ENCODE measurements around the gene CCDC92. TPM values are rescaled to one million over a fixed set of nuclear protein-coding genes. Genes with fewer than 3 reads are reported as not detected.

CCDC92 gene
- total RNA-seq, 1 donor from 2014 or later: 74.7 TPM

- H3K4me1 Mint-ChIP-seq (ENCODE audit: low read depth): peaks cover 28% of the 10 kb centered on the region
- H3K9me3 Mint-ChIP-seq (ENCODE audit: low read depth): no peaks in the 10 kb centered on the region
- no peak overlapping the region for H3K4me3 Mint-ChIP-seq (ENCODE audit: unreplicated experiment)
- no peak overlapping the region for H3K27ac Mint-ChIP-seq (ENCODE audit: unreplicated experiment)
- no peak for DNase-seq (ENCODE audit: low spot score)
- H3K27me3 Mint-ChIP-seq (ENCODE audit: low read depth): no peaks in the 10 kb centered on the region
- peaks cover 14% of the 10 kb centered on the region for H3K36me3 Mint-ChIP-seq (ENCODE audit: low read depth)
- no peak for TF ChIP-seq CTCF (IDR thresholded peaks at IDR 0.05)
Measured at GRCh38 chr12:123996581-123996980, 23.9 kb upstream of the CCDC92 start.

- peaks cover 37% of the 10 kb centered on the region for H3K4me1 Mint-ChIP-seq (ENCODE audit: low read depth)
- TF ChIP-seq CTCF (IDR thresholded peaks at IDR 0.05): no peak
- H3K4me3 Mint-ChIP-seq (ENCODE audit: unreplicated experiment): no peak overlapping the region
- H3K27ac Mint-ChIP-seq (ENCODE audit: unreplicated experiment): peak overlapping the region; percentile 25
- no peaks in the 10 kb centered on the region for H3K9me3 Mint-ChIP-seq (ENCODE audit: low read depth)
- H3K36me3 Mint-ChIP-seq (ENCODE audit: low read depth): peaks cover 15% of the 10 kb centered on the region
- DNase-seq (ENCODE audit: low spot score): no peak
- H3K27me3 Mint-ChIP-seq (ENCODE audit: low read depth): no peaks in the 10 kb centered on the region
Measured at GRCh38 chr12:123995023-123995748, 22.6 kb upstream of the CCDC92 start.

GRCh38 chr12:123992118-123992825 lies 19.6 kb upstream of the CCDC92 start:
- Mint-ChIP-seq H3K9me3 (ENCODE audit: low read depth) (no peaks in the 10 kb centered on the region), H3K4me3 (ENCODE audit: unreplicated experiment) (no peak overlapping the region), H3K4me1 (ENCODE audit: low read depth) (peaks cover 54% of the 10 kb centered on the region), H3K27ac (ENCODE audit: unreplicated experiment) (no peak overlapping the region), H3K27me3 (ENCODE audit: low read depth) (no peaks in the 10 kb centered on the region), H3K36me3 (ENCODE audit: low read depth) (peaks cover 25% of the 10 kb centered on the region)
- DNase-seq (ENCODE audit: low spot score): no peak
- TF ChIP-seq CTCF (IDR thresholded peaks at IDR 0.05): no peak

GRCh38 chr12:123991372-123991951 lies 18.8 kb upstream of the CCDC92 start:
- no peak for DNase-seq (ENCODE audit: low spot score)
- Mint-ChIP-seq H3K4me3 (ENCODE audit: unreplicated experiment) (no peak overlapping the region), H3K36me3 (ENCODE audit: low read depth) (peaks cover 25% of the 10 kb centered on the region), H3K27ac (ENCODE audit: unreplicated experiment) (no peak overlapping the region), H3K27me3 (ENCODE audit: low read depth) (no peaks in the 10 kb centered on the region), H3K9me3 (ENCODE audit: low read depth) (no peaks in the 10 kb centered on the region), H3K4me1 (ENCODE audit: low read depth) (peaks cover 58% of the 10 kb centered on the region)
- TF ChIP-seq CTCF (IDR thresholded peaks at IDR 0.05): no peak

- no peaks in the 10 kb centered on the region for H3K27me3 Mint-ChIP-seq (ENCODE audit: low read depth)
- no peak for TF ChIP-seq CTCF (IDR thresholded peaks at IDR 0.05)
- no peak overlapping the region for H3K27ac Mint-ChIP-seq (ENCODE audit: unreplicated experiment)
- DNase-seq (ENCODE audit: low spot score): no peak
- no peak overlapping the region for H3K4me3 Mint-ChIP-seq (ENCODE audit: unreplicated experiment)
- H3K36me3 Mint-ChIP-seq (ENCODE audit: low read depth): peaks cover 23% of the 10 kb centered on the region
- no peaks in the 10 kb centered on the region for H3K9me3 Mint-ChIP-seq (ENCODE audit: low read depth)
- peaks cover 57% of the 10 kb centered on the region for H3K4me1 Mint-ChIP-seq (ENCODE audit: low read depth)
Measured at GRCh38 chr12:123990511-123990910, 17.9 kb upstream of the CCDC92 start.
